Fibroblast of skin of right quadriceps (primary cell): Measurements from ENCODE around the gene CUBN.
"Not testable (repeated sequence)": the region's sequence is repeated elsewhere in the genome, so short reads cannot be mapped to it uniquely, and the experiment has no call there.

Experiments used
- DNase-seq: peaks from one replicate; pipeline ENCODE4 v3.0.0-alpha.2; 2013

Gene CUBN

DNA sequence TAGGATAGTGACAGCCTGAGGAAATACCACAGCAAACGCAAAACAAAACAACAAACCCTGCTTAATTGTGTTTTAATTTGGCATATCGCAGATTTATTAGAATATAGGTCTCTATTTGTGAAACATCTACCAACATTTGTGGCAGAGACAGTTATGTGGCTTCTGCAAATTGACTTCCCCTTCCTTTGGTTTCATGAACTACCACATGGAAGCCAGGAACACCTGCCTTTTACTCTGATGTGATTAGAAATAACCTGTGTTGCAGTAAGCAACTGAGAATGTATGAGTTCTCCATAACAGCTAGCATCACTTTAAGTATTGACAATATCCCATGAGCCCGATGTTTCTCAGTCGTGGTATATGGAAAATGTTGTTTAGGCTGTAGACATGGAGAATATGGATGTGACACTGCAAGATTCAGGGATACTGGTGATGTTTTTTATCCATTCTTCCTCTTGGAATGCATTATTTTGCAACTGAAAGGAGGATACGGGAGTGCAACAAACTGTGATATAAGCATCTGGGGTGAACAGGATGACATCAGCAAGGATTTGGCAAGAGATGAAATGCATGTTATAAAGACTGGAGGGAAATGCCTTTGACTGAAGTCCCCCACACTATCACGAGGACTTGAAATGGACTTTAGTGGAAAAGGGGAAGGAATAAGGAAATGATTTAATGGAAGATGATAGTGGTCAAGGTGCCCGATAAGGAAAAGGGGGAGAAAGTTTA lies 95.9 kb downstream of the CUBN start:
- peak; percentile 66 for DNase-seq

DNA sequence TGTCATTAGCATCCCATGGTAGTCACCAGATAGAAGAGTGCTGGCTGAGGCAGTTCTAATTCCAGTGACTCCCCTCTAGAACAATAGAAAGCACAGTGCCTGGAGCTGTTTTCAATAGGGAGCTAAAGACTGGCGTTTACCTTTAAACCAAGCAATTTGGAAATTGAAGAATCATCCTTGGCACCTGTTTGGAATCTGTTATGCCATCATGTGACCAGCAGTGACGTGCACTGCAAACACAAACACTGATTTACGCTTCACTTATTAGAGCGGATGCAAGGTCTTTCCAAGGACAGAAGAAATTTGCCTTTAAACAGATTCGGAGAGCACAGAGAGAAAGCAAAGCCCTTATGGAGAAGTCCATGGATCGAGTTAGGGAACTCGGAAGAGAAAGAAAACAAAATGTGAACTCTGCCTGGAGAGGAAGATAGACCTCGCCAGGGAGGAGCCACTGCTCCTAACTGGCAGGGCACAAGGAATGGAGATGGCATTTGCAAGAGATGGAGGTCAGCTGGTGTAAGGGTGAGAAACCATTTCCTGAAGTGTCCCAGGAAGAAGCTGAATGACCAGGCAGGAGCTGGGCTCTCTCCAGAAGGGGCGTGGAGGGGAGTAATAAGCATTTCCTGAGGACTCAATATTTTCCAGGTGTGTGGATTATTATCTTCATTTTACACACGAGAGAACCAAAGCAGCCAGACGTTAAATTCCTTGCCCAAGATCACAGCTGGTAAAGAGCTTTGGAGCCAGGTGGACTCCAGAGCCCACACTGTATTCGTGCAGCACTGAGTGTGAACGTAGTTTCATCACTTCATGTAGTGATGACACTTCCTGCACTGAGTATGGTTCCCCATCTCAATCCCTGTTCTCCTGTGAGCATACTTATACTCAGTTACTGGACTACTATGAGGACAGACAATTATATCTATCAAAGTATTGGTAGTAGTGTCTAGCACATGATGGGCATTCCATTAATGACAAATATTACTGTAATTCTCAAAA lies 97.7 kb downstream of the CUBN start:
- no peak for DNase-seq

DNA sequence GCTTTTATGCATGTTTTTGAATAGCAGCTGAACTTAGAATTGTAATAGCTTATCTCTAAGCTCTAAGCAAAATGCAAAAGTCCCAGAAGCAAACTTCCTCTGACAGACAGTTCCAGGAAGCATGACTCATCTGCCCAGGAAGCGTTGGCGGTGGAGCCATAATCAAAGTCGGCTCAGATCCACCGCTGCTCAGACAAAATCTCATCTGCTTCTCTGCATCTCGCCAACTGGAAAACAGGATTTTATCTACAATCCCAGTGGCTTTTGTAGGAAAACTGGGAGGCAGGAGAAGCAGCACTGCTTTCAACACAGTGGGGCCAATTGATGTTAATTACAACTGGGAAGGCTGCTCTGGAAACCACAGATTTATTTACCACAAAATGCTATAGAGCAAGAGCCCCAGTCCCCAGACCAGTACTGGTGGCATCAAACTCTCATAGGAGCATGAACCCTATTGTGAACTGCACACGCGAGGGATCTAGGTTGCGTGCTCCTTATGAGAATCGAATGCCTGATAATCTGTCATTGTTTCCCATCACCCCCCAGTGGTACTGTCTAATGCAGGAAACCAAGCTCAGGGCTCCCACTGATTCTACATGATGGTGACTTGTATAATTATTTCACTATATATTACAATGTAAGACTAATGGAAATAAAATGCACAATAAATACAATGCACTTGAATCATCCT lies 99.9 kb downstream of the CUBN start:
- peak; percentile 88 for DNase-seq

DNA sequence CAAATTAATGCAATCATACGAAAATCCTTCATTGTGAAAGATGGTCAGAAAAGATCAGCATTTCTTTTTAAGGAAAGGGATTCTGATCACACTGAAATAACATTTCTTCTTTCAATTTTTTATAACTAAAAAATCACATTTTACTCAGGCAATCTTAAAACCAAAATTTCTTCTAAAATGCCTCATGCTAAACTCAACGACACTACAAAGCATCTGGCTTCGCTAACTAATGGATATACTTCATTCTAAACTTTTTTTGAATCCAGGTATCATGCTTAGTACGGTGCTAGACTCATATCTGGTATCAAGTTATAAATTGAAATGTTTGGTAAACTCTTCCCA lies 100.4 kb downstream of the CUBN start:
- DNase-seq = no peak

DNA sequence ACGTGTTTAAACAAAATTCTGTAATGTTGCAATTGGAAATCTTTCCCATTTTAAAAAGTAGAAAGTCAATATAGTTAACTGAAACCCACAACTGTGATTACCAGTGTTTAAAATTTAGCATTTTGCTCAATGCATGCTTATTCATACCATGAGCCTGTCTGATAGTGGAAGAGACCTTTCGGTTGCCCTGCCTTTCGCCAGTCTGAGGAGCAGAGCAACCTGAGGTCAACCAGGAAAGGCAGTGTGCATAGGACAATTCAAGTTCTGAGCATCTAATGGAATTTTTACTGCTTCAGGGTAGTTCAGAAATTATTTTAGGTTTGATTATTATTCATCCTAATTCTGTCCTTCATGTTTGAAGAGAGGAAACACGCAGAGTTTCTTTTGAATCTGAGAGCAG lies 100.8 kb downstream of the CUBN start:
- no peak for DNase-seq

DNA sequence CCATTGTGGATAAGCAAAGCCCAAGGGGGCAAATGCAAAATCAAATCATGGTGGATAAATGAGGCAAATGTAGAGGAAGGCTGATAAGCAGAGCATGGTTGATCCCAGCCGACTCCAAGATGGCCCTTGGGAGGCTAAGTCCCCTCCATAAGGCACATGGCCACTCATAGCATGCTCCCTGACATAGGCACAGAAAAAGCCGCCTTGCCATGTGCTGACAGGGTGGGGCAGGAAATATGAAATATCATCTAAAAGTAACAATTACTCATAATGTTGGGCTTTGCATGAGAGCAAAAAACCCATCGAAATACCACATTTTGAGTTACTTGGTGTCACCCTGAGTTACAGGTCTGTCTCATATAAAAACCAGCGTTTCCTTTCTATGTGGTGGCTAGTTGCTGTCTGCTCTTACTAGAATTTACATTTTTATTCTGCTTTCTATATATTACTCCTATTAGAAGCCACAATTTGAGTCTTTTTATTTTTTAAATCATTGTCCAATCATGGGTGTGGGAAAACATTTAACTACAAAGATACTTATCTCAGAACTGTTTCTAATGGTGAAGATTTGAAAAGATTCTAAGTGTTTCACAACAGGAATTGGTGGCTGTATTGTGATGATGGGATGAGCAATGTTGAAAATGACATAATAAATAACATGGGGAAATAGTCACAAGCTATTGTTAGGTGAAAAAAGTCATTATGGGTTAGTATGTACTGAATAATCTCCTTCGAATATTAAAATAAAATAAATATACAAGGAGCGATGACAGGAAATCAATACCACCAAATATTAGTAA lies 102.7 kb downstream of the CUBN start:
- DNase-seq = peak; percentile 70

DNA sequence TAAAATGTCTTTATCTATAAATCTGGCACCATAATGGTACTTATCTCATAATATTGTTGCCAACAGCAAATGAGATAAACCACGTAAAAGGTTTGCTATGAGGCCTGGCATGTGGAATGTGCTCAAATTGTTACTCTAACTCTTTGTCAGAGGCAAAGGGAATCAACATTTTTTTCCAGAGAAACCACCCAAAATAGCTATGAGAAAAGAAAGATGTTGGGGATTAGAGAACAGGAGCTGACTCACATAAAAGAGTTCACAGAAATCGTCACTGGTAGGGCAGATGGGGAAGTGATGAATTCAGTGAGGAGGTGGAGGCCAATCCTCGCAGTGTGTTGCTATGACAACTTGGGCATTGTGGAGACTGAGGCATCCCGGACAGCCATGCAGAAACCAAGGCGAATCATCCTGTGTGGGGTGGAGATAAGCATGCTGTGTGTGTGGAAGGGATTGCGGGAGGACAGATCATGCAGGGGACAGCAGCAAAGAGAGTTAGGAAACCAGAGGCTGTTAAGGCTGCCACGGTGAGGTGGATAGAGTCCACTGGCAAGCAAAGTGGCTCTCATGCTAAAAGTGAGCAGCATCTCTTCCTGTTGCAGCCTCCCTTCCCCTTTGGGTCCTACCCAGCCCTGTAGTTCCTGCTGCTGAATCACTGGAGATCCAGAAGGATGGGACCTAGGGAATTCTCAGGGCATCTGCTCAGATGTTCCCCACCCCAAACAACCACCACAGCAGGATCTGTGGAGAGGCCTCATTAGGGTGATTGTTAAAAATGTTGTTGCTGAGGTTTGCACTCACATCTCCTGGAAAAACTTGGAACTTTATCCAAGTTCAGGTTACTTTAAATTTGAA lies 103.9 kb downstream of the CUBN start:
- DNase-seq = peak; percentile 100

DNA sequence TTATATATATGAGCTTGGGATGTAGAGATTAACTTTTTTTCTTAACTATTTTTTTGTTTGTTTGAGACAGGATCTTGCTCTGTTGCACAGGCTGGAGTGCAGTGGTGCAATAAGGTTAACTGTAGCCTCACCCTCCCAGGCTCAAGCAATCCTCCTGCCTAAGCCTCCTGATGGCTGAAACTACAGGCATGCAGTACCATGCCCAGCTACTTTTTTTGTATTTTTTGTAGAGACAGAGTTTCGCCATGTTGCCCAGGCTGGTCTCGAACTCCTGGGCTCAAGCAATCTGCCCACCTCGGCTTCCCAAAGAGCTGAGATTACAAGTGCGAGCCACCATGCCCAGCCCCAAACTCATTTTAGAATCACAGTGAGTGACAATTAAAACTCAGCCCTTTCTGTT lies 105.2 kb downstream of the CUBN start:
- DNase-seq = no peak

DNA sequence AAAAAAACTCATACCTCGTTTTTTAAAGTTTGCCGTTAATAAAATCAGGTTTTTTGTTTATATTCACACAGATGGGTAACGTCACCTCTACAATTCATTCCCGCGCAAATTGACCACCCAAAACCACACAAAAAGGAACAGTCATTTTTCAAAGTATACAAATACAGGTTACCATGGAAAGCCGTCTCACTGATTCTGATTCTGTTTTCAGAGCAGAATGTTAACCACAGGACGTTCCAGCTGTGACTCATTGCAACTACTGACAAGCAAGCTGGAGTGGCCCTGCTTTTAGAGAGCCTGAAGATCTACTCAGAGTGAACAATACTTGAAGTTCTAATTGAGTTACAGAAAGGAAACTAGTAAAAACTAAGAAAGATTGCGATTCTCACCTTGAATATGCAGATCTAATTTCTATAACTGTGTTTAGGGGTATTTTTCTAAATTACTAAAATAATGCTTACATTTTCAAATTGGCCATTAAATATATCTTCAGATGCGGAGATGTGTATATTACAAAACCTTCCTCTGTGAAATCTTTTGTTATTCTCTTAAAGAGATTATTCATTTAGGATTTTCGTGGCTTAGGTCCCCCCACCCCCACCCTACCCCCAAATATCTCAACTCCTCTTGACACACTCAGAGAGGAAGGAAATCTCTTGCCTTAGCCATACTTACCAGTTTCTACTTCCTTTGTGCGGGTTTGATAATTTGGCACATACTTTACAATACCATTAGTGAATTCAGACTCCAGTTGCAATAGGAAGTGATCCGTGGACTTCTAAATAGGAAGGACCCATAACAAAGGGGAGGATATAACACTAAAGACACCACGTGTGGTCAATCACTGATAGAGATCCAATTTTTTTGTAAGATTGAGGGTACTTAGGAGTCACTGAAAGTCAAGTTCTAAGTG lies 106.0 kb downstream of the CUBN start:
- DNase-seq = peak; percentile 99

DNA sequence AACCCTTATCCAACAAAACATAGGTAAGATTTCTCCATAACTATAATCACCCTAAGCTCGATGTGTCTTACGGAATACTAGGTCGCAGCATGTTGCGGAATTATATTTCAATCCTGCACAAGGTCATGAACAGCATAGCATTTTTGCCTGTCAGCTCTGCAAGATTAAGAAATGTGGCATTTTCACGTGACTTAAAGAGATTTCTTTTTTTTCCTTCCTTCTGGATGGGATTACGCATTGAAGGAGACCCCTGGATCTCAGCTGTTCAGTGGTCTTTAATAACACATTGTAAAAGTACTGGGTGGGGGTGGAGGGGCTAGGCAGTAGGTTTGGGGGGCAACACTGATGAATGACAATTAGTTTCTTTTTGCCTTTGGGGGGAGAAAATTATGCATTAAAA lies 106.7 kb downstream of the CUBN start:
- DNase-seq = peak; percentile 66

DNA sequence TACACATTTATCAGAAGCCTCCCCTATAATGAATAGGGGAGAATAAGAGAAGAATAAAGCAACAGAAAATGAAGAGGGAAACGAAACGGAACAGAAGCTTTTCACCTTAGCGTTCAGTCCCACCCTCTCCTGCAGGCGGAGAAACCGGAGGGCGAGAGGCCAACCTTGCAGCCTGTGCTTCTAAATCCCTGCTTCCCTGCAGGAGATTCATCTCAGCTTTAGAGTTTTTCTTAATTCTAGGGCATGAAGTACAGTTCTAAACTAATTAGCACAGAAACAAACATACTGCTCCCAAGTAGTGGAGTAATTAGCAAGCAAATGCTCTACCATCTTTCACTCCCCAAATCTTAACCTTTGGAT lies 107.2 kb downstream of the CUBN start:
- DNase-seq = peak; percentile 23

DNA sequence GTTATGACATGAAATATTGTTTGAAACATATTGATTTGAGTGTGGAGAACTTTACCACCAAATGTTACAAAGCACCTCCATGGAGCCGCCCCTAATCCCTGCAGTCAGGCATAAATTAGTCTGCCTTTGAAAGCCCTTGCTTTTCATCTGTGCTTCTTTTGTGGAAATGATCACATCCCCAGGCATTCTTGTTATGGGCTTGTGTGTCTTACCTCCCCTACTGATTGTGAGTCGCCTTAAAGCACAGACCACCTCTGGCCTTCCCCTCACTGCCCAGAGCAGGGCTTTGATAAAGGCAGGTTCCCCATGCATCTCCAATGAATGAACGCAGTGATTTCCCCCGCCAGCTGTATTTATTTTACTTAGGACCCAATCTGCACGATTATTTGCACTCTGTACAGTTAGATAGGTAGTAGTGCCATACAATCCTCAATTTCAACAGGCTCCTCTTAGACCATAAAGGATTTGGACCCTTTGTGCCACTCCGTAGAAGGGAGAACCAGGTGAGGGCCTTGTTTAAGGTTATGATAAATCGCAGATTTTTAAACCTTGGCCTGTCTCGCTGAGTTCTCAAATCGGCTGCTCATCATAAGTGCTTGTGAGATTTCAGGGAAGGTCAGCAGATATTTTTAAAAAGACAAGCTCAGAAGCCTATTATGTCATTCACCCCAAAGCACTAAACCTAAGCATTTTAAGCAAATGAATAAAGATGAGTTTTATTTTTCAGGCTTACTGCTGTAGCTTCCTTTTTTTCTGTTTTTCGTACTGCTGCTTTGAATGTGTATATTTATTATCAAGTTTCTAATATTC lies 107.8 kb downstream of the CUBN start:
- peak; percentile 31 for DNase-seq

DNA sequence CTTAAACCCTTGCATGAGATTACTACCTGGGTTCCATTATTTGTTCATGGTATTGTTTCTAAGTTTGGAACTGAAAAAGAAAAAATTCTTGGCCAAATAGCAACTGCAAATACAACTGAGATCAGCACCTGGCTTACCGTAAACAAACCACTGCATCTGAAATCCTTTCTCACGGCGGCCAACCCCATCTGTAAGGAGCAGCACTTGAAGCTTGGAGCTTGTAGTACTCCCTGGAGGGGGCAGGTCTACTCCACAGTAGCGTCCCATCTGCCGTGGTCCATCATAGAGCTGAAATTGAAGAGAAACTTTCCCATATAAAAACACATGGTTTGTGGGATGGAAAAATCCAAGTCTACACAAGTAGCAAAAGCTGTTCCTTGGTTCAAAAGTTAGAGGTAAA lies 109.9 kb downstream of the CUBN start:
- no peak for DNase-seq

DNA sequence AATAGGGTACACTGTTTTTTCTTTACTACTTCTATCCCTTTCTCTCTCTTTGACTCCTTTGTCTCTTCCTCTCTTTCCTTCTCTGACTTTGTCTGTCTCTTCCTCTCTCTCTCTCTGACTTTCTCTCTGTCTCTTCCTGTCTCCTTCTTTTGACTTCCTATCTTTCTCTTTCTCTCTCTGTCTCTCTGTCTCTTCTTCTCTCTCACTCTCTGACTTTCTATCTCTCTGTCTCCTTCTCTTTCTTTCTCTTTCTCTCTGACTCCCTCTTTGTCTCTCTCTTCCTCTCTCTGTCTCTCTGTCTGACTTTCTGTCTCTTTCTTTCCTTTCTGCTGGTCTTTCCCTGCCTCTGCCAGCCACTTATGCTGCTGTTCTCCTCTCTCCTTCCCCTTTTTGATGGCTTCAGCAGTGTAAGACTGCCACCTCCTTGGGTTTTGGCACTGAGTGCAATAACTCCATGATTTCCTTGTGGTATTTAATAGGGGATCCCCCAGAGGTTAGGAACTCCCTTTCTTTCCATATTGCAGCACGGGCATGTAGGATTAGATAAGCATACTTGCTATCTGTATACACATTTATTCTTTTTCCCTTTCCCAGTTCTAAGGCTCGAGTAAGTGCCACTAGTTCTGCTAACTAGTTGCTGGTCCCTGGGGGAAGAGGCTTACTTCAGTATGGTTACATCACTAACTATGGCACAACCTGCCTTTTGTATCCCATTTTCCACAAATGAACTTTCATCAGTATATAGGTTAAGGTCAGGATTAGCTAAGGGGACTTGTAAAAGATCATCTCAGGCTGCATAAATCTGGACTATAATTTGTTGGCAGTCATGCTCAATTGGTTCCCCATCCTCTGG lies 116.3 kb downstream of the CUBN start:
- not testable (repeated sequence) for DNase-seq

DNA sequence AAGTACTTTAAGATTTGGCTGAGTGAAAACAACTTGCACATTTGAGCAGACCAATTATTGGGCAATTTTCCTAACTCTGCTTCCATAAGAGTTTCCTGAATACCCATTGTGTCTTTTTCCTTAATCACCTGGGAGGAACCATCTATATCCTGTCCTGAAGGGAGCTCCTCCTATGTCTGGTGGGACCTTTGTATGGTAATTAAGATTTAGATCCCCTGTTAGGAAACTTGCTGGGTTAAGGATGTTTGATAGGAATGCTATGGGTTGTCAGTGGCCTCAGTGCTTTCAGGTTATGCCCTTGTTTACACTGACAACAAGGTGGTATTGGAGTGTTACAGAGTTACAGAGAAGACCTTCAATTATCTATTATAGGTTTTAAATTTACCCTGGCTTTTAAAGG lies 116.9 kb downstream of the CUBN start:
- not testable (repeated sequence) for DNase-seq

DNA sequence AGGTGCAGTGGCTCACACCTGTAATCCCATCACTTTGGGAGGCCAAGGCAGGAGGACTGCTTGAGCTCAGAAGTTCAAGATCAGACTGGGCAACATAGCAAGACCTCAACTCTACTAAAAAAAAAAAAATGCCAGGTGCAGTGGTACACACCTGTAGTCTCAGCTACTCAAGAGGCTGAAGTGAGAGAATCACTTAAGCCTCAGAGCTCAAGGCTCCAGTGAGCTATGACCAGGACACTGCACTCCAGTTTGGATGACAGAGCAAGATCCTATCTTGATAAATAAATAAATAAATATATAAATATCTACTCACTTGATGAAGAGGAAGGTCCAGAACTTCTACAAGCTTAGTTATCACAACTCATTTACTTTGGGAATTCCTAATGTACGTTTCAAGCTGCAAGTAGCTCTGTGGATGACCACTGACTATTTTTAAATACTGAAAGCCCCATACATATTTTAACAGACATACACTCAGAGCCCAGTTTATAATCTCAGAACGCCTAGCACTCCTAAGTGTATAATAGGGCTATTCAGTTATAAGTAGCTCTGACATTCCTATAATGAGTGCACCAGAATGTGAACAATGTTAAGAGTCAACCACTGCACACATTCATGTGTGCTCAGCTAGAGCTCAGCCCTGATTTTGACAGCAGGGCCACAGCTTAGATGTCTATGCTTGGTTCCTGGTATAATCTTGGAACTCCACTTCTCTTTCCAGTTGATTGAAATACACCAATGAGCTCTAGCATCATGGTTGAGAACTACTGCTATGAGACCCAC lies 119.1 kb downstream of the CUBN start:
- DNase-seq = no peak

DNA sequence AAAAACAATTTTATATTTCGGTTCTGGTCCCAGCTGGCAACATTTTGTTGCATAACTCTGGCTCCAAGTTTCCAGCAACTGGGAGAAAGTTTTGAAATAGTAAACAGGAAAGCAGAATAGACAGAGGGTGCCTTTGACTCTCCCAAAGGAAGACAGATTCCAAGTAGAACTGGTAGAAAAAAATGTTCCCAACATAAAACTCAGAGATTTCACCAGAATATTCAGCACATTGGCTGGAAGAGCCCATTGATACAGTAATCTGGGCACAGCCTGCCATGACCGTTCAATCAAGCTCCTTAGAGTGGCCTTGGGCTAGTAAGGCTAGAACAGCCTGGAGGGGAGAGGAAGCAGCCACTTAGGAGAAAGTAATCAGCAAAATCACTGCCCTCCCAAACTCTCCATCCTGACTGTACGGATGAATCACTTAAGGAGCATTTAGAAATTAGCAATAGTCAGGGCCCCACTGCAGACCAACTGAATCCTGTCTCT lies 120.4 kb downstream of the CUBN start:
- DNase-seq = peak; percentile 87

DNA sequence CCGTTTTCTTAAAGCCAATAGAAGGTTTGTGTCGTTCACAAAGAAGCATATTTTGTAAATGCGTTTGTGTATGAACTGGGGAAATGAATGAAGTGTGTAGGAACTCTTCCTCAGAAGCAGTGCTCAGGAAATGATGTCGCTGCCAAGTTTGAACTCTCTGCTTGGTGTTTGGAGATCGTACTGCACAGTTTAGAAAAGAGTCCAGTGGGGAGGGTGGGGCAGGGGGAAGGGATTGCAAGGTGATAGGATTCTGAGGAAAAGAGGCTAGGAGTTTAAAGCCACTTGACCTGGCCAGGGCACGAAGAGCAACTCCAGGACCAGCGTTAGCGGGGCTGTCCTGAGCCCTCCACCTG lies 122.2 kb downstream of the CUBN start:
- DNase-seq = no peak
